ENCODE measurements around the gene GNG12.
A peak's percentile ranks its signal among the peaks of the same experiment; 100 is the strongest.

The GNG12 gene

DNA sequence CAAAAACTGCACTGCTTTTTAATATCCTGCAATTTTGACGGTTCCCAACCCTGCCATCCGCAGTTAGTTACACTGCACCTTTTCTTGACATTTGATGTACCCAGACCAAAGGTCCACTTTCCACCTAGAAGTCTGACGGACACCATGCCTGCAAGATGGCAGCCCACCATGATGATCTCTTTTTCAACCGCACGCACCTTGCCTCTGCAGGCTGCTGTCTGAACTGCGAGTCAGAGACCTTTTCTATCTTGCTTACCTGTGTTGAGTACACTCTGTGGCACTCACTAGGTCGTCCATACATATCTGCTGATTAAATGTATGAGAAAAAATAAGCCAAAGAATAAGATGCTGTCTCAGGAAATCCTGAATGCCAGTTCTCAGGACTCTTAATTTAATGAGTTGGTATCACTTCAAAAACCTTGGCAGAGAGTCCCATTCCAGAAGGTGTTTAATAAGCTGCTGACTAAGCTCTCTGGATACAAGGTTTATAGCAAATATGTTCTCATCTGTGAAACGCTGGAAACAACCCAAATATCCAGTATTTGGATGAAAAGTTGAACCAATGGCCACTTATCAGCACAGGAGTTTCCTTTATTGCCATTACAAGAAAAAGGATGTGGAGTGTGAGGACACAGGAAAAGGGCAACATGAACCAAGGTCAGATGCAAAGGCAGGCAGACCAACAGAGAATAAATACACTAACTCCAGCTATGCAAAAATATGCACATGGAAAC lies 37.9 kb downstream of the GNG12 start:
- no peak for ATAC-seq
- TF ChIP-seq ZFP3 (CRISPR knock-in tag; IDR thresholded peaks at IDR 0.05) (no peak), ZC3H10 (CRISPR knock-in tag; IDR thresholded peaks at IDR 0.05) (no peak)

DNA sequence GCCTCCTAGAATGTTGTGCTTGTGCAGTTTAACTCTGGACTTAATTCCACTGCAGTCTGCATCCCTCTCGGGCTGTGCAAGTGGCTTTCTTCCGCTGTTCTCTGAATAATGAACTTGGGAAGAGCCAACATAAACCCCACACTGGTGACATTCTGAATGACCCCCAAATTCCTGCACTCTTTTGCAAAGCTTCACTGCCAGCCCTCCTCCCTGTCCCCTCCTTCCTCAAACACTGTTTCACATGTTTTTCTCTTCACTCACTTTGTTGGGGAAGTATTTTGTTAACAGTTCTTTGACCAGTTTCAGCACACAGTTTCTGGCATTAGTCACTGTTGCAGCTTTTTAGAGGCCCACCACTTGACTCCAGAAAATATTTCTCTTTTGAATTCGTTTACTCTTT lies 39.7 kb downstream of the GNG12 start:
- 0 out of 3 replicates have a peak, but pooled peaks have one; percentile 5 for ATAC-seq
- no peak for TF ChIP-seq ARNTL (CRISPR knock-in tag; IDR thresholded peaks at IDR 0.05; ENCODE audit: borderline replicate concordance, low read depth)
- TF ChIP-seq, protein P1, sequence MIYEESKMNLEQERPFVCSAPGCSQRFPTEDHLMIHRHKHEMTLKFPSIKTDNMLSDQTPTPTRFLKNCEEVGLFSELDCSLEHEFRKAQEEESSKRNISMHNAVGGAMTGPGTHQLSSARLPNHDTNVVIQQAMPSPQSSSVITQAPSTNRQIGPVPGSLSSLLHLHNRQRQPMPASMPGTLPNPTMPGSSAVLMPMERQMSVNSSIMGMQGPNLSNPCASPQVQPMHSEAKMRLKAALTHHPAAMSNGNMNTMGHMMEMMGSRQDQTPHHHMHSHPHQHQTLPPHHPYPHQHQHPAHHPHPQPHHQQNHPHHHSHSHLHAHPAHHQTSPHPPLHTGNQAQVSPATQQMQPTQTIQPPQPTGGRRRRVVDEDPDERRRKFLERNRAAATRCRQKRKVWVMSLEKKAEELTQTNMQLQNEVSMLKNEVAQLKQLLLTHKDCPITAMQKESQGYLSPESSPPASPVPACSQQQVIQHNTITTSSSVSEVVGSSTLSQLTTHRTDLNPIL (CRISPR knock-in tag; IDR thresholded peaks at IDR 0.05; ENCODE audit: low read depth): no peak
- TF ChIP-seq, protein P2, sequence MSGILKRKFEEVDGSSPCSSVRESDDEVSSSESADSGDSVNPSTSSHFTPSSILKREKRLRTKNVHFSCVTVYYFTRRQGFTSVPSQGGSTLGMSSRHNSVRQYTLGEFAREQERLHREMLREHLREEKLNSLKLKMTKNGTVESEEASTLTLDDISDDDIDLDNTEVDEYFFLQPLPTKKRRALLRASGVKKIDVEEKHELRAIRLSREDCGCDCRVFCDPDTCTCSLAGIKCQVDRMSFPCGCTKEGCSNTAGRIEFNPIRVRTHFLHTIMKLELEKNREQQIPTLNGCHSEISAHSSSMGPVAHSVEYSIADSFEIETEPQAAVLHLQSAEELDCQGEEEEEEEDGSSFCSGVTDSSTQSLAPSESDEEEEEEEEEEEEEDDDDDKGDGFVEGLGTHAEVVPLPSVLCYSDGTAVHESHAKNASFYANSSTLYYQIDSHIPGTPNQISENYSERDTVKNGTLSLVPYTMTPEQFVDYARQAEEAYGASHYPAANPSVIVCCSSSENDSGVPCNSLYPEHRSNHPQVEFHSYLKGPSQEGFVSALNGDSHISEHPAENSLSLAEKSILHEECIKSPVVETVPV (CRISPR knock-in tag; IDR thresholded peaks at IDR 0.05): no peak
- TF ChIP-seq ZC3H10 (CRISPR knock-in tag; IDR thresholded peaks at IDR 0.05): no peak
- TF ChIP-seq ZFP3 (CRISPR knock-in tag; IDR thresholded peaks at IDR 0.05): no peak
- TF ChIP-seq, protein P3, sequence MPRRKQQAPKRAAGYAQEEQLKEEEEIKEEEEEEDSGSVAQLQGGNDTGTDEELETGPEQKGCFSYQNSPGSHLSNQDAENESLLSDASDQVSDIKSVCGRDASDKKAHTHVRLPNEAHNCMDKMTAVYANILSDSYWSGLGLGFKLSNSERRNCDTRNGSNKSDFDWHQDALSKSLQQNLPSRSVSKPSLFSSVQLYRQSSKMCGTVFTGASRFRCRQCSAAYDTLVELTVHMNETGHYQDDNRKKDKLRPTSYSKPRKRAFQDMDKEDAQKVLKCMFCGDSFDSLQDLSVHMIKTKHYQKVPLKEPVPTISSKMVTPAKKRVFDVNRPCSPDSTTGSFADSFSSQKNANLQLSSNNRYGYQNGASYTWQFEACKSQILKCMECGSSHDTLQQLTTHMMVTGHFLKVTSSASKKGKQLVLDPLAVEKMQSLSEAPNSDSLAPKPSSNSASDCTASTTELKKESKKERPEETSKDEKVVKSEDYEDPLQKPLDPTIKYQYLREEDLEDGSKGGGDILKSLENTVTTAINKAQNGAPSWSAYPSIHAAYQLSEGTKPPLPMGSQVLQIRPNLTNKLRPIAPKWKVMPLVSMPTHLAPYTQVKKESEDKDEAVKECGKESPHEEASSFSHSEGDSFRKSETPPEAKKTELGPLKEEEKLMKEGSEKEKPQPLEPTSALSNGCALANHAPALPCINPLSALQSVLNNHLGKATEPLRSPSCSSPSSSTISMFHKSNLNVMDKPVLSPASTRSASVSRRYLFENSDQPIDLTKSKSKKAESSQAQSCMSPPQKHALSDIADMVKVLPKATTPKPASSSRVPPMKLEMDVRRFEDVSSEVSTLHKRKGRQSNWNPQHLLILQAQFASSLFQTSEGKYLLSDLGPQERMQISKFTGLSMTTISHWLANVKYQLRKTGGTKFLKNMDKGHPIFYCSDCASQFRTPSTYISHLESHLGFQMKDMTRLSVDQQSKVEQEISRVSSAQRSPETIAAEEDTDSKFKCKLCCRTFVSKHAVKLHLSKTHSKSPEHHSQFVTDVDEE (CRISPR knock-in tag; IDR thresholded peaks at IDR 0.05): no peak
- TF ChIP-seq, protein P4, sequence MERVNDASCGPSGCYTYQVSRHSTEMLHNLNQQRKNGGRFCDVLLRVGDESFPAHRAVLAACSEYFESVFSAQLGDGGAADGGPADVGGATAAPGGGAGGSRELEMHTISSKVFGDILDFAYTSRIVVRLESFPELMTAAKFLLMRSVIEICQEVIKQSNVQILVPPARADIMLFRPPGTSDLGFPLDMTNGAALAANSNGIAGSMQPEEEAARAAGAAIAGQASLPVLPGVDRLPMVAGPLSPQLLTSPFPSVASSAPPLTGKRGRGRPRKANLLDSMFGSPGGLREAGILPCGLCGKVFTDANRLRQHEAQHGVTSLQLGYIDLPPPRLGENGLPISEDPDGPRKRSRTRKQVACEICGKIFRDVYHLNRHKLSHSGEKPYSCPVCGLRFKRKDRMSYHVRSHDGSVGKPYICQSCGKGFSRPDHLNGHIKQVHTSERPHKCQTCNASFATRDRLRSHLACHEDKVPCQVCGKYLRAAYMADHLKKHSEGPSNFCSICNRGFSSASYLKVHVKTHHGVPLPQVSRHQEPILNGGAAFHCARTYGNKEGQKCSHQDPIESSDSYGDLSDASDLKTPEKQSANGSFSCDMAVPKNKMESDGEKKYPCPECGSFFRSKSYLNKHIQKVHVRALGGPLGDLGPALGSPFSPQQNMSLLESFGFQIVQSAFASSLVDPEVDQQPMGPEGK (CRISPR knock-in tag; IDR thresholded peaks at IDR 0.05; ENCODE audit: borderline replicate concordance): no peak
- no peak for TF ChIP-seq ZNF70 (CRISPR knock-in tag; IDR thresholded peaks at IDR 0.05)
- TF ChIP-seq ISL1 (CRISPR knock-in tag; IDR thresholded peaks at IDR 0.05): no peak
- no peak for TF ChIP-seq GLIS3 (CRISPR knock-in tag; IDR thresholded peaks at IDR 0.05)
- TF ChIP-seq ESRRG (CRISPR knock-in tag; IDR thresholded peaks at IDR 0.05): no peak
- no peak for TF ChIP-seq ZNF8 (CRISPR knock-in tag; IDR thresholded peaks at IDR 0.05)
- no peak for TF ChIP-seq ZNF565 (CRISPR knock-in tag; conservative IDR thresholded peaks at IDR 0.05; ENCODE audit: low read depth)
- no peak for TF ChIP-seq OSR1 (CRISPR knock-in tag; IDR thresholded peaks at IDR 0.05)
- no peak for TF ChIP-seq PPARA (CRISPR knock-in tag; IDR thresholded peaks at IDR 0.05; ENCODE audit: borderline replicate concordance)

DNA sequence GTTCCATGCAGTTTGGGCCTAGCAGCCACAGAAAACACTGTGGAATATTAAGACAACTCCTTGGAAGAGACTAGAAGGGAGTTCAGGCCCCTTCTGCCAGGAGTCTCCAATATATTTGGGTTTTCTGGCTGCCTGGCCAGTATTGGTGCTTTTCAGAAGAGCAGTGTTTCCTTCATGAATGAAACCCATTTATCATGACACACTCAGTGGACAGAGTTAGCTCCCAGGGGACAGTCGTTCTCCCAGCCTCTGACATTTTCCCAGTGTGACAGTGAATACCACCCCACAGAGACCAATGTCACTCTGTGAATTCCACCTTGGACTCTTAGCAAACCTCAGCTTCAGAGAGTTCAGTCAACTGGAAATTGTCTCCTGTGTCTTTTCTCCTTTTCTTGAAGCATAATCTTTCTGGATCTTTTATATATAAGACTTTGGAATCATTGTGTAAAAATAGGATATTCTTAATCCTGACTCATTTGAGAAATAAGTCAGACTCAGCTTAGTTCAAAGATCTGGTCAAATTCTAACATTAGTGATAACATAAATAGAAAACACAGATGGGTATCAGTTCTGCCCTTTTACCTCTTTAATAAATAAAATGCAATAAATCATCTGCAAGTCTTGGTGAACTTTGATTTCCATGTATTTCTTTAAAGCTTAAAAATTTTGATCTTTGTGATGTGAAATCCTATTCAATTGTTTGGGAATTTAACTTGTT lies 40.4 kb downstream of the GNG12 start:
- ATAC-seq: no peak; the same call in 2 of the 3 replicates
- TF ChIP-seq ARNTL (CRISPR knock-in tag; IDR thresholded peaks at IDR 0.05; ENCODE audit: borderline replicate concordance, low read depth) (no peak), ZNF8 (CRISPR knock-in tag; IDR thresholded peaks at IDR 0.05) (no peak), SNAI2 (CRISPR knock-in tag; IDR thresholded peaks at IDR 0.05) (no peak), BACH2 (CRISPR knock-in tag; IDR thresholded peaks at IDR 0.05; ENCODE audit: borderline replicate concordance) (no peak), ZFP3 (CRISPR knock-in tag; IDR thresholded peaks at IDR 0.05) (no peak), OSR1 (CRISPR knock-in tag; IDR thresholded peaks at IDR 0.05) (no peak), ZFP30 (CRISPR knock-in tag; IDR thresholded peaks at IDR 0.05) (no peak)
- TF ChIP-seq, protein P5, sequence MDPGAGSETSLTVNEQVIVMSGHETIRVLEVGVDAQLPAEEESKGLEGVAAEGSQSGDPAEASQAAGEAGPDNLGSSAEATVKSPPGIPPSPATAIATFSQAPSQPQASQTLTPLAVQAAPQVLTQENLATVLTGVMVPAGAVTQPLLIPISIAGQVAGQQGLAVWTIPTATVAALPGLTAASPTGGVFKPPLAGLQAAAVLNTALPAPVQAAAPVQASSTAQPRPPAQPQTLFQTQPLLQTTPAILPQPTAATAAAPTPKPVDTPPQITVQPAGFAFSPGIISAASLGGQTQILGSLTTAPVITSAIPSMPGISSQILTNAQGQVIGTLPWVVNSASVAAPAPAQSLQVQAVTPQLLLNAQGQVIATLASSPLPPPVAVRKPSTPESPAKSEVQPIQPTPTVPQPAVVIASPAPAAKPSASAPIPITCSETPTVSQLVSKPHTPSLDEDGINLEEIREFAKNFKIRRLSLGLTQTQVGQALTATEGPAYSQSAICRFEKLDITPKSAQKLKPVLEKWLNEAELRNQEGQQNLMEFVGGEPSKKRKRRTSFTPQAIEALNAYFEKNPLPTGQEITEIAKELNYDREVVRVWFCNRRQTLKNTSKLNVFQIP (CRISPR knock-in tag; IDR thresholded peaks at IDR 0.05; ENCODE audit: borderline replicate concordance, low read depth): no peak
